ENCODE data around the gene SDC3. TPM values are rescaled to one million over a fixed set of nuclear protein-coding genes. Genes with fewer than 3 reads are reported as not detected.

The SDC3 gene
- total RNA-seq, 1 donor from 2014 or later = 2.4 TPM

- no peak for DNase-seq (ENCODE audit: low read depth)
- Histone ChIP-seq H3K4me3 (ENCODE audit: low read depth, low read length) (no peak overlapping the region), H3K27me3 (ENCODE audit: control insufficient read depth, insufficient read depth, low read length) (no peaks in the 10 kb centered on the region), H3K36me3 (ENCODE audit: control insufficient read depth, insufficient read depth, low read length) (no peaks in the 10 kb centered on the region)
- no peak for TF ChIP-seq CTCF (IDR thresholded peaks at IDR 0.05; ENCODE audit: insufficient read depth, low read length, severe bottlenecking)
- FAIRE-seq = peak; percentile 82
Measured at GRCh38 chr1:30887485-30888315, 20.9 kb downstream of the SDC3 start.

- DNase-seq (ENCODE audit: low read depth) (no peak), FAIRE-seq (peak; percentile 94)
- Histone ChIP-seq H3K36me3 (ENCODE audit: control insufficient read depth, insufficient read depth, low read length) (no peaks in the 10 kb centered on the region), H3K27me3 (ENCODE audit: control insufficient read depth, insufficient read depth, low read length) (peaks cover 2% of the 10 kb centered on the region), H3K4me3 (ENCODE audit: low read depth, low read length) (no peak overlapping the region)
- no peak for TF ChIP-seq CTCF (IDR thresholded peaks at IDR 0.05; ENCODE audit: insufficient read depth, low read length, severe bottlenecking)
Measured at GRCh38 chr1:30886710-30887428, 21.7 kb downstream of the SDC3 start.

GRCh38 chr1:30885570-30886522, 22.7 kb downstream of the SDC3 start:
- Histone ChIP-seq H3K27me3 (ENCODE audit: control insufficient read depth, insufficient read depth, low read length) (peaks cover 2% of the 10 kb centered on the region), H3K4me3 (ENCODE audit: low read depth, low read length) (no peak overlapping the region), H3K36me3 (ENCODE audit: control insufficient read depth, insufficient read depth, low read length) (no peaks in the 10 kb centered on the region)
- TF ChIP-seq CTCF (IDR thresholded peaks at IDR 0.05; ENCODE audit: insufficient read depth, low read length, severe bottlenecking) = no peak
- no peak for DNase-seq (ENCODE audit: low read depth)
- no peak for FAIRE-seq

- DNase-seq (ENCODE audit: low read depth) = no peak
- H3K4me3 ChIP-seq (ENCODE audit: low read depth, low read length) = no peak overlapping the region
- peaks cover 2% of the 10 kb centered on the region for H3K27me3 ChIP-seq (ENCODE audit: control insufficient read depth, insufficient read depth, low read length)
- no peak for FAIRE-seq
- TF ChIP-seq CTCF (IDR thresholded peaks at IDR 0.05; ENCODE audit: insufficient read depth, low read length, severe bottlenecking) = no peak
- H3K36me3 ChIP-seq (ENCODE audit: control insufficient read depth, insufficient read depth, low read length) = no peaks in the 10 kb centered on the region
Measured at GRCh38 chr1:30884723-30885122, 23.8 kb downstream of the SDC3 start.

- H3K36me3 ChIP-seq (ENCODE audit: control insufficient read depth, insufficient read depth, low read length) = no peaks in the 10 kb centered on the region
- FAIRE-seq = no peak
- TF ChIP-seq CTCF (IDR thresholded peaks at IDR 0.05; ENCODE audit: insufficient read depth, low read length, severe bottlenecking) = no peak
- peaks cover 2% of the 10 kb centered on the region for H3K27me3 ChIP-seq (ENCODE audit: control insufficient read depth, insufficient read depth, low read length)
- DNase-seq (ENCODE audit: low read depth) = no peak
- no peak overlapping the region for H3K4me3 ChIP-seq (ENCODE audit: low read depth, low read length)
Measured at GRCh38 chr1:30883389-30884172, 25.0 kb downstream of the SDC3 start.

Data from bronchial epithelial cell (primary cell).